Tibial artery (tissue), 4 donors: Measurements from ENCODE around the gene OR5K2.

Experiments used
- DNase-seq, 2 donors: peaks; one replicate each; pipeline ENCODE4 v3.0.0-alpha.2; 2019
- H3K27ac ChIP-seq, 2 donors: fragments of 200-600 bp; sonication (generic) in 1 of 2; 1 replicate in 1 of 2; 2 replicates in 1 of 2; pipeline ENCODE4 v1.5.1; 2018 to 2019; ENCODE audit warnings: mild to moderate bottlenecking in 1 of 2
- H3K27me3 ChIP-seq, 2 donors: fragments of 200-600 bp; sonication (generic) in 1 of 2; one replicate each; pipeline versions ENCODE4 v1.5.1 to v1.6.0; 2016 to 2019
- H3K36me3 ChIP-seq, 3 donors: fragments of 200-600 bp; sonication (generic) in 2 of 3; one replicate each; pipeline ENCODE4 v1.5.1; 2016 to 2019; ENCODE audit warnings: mild to moderate bottlenecking in 2 of 3
- H3K4me1 ChIP-seq, 4 donors: fragments of 200-600 bp; sonication (generic) in 2 of 4; 1 replicate in 3 of 4; 2 replicates in 1 of 4; pipeline ENCODE4 v1.5.1; 2016 to 2019
- H3K4me3 ChIP-seq, 2 donors: fragments of 200-600 bp; sonication (generic) in 1 of 2; 1 replicate in 1 of 2; 2 replicates in 1 of 2; pipeline ENCODE4 v1.5.1; 2018 to 2019; ENCODE audit warnings: mild to moderate bottlenecking in 2 of 2
- H3K9me3 ChIP-seq, 3 donors: fragments of 200-600 bp; sonication (generic) in 1 of 3; one replicate each; pipeline ENCODE4 v1.5.1; 2016 to 2019
- CTCF ChIP-seq, 2 experiments: fragments of 200-600 bp in 1 of 2; fragments of 450-650 bp in 1 of 2; IDR thresholded peaks; one replicate each; pipeline ENCODE4 v1.5.1; 2017 to 2019; ENCODE audit warnings: antibody characterized with exemption in 2 of 2, mild to moderate bottlenecking in 1 of 2, moderate library complexity in 1 of 2
- intact Hi-C: fragments of 100-400 bp; cut with DNase I; formaldehyde crosslinking; loops from one replicate; pipeline ENCODE4 v1.15.0; 2023; ENCODE audit warnings: low total_unique reads

The OR5K2 gene

DNA sequence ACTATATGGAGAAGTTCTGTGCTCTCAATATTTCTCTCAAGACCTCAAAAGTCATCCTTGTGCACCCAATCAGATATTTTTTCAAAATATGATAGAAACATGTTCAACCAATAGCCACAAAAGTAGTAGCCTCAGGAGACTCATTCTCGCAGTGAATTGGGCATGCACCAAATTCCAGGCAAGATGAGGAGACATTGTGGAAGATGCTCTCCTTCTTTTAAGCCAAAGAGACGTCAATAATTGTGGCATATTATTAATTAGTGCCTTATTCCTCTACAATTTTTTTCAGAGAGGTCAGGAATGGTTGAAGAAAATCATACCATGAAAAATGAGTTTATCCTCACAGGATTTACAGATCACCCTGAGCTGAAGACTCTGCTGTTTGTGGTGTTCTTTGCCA lies at the start of gene OR5K2:
TSS of gene OR5K2 (plus strand) at position 301 of the 400 bp plus-strand sequence. CDS start at position 301, 0 bp downstream.
- Histone ChIP-seq H3K9me3 (no peaks in the 10 kb centered on the region), H3K27me3 (no peaks in the 10 kb centered on the region), H3K36me3 (no peaks in the 10 kb centered on the region), H3K27ac (no peak within 1 kb of the TSS), H3K4me3 (no peak within 1 kb of the TSS), H3K4me1 (no peaks in the 10 kb centered on the region)
- TF ChIP-seq CTCF (IDR thresholded peaks at IDR 0.05), result no peak
- intact Hi-C loops, result no loop called here
- no peak for DNase-seq

DNA sequence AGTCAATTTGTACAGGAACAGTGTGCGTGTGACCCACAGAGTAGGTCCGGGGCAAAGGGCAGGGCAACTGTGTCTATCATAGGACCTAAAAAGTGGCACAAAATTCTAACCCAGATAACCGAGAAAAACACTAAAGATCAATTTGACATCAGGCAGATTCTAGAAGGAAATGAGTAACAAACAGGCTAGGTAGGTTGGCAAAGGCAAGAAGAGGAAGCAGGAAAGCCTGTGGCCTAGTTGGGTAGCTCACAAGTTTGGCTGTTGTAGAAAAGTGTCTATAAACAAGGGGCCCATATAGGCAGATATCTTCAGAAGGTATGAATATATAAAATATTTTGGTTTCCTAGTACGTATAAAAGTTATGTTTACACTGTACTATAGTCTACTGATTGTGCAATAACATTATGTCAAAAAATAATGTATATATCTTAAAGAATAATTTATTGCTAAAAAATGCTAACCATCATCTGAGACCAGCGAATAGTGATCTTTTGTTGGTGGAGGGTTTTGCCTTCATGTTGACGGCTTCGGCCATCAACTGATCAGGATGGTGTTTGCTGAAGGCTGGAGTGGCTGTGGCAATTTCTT lies 47.8 kb upstream of the OR5K2 start:
- TF ChIP-seq CTCF (IDR thresholded peaks at IDR 0.05), result no peak
- Histone ChIP-seq H3K27me3 (no peaks in the 10 kb centered on the region), H3K27ac (no peak overlapping the region), H3K4me3 (no peak overlapping the region), H3K36me3 (no peaks in the 10 kb centered on the region), H3K4me1 (no peaks in the 10 kb centered on the region), H3K9me3 (no peaks in the 10 kb centered on the region)
- DNase-seq, result no peak
- intact Hi-C loops, result no loop called here

- intact Hi-C loops, result no loop called here
- Histone ChIP-seq H3K27me3 (no peaks in the 10 kb centered on the region), H3K4me3 (no peak overlapping the region), H3K4me1 (no peaks in the 10 kb centered on the region), H3K9me3 (no peaks in the 10 kb centered on the region), H3K27ac (no peak overlapping the region), H3K36me3 (no peaks in the 10 kb centered on the region)
- TF ChIP-seq CTCF (IDR thresholded peaks at IDR 0.05), result no peak
- DNase-seq, result no peak
Measured at GRCh38 chr3:98450372-98450771, 47.1 kb upstream of the OR5K2 start.

DNA sequence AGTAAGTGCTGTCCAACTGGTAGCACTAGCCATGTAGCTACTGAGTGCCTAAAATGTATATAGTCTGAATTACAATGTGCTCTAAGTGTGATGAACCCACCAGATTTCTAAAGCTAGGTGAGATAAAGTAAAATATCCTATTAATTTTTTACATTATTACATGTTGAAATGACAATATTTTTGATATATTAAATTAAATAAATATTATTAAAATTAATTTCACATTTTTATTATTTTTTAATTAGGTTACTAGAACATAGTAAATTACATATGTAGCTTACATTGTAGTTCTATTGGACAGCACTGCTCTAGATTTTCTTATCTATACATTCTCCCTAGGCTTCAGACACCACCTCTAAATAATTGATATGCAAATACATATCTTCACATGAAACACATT lies 43.7 kb upstream of the OR5K2 start:
- Histone ChIP-seq H3K9me3 (peaks cover 0 to 5% (median 0%) of the 10 kb centered on the region in 3 donors), H3K36me3 (no peaks in the 10 kb centered on the region), H3K27me3 (no peaks in the 10 kb centered on the region), H3K27ac (no peak overlapping the region), H3K4me1 (no peaks in the 10 kb centered on the region), H3K4me3 (no peak overlapping the region)
- no peak for TF ChIP-seq CTCF (IDR thresholded peaks at IDR 0.05)
- no peak for DNase-seq
- intact Hi-C loops, result no loop called here

GRCh38 chr3:98454929-98455328 lies 42.6 kb upstream of the OR5K2 start:
- DNase-seq, result no peak
- Histone ChIP-seq H3K4me1 (no peaks in the 10 kb centered on the region), H3K9me3 (peaks cover 0 to 5% (median 0%) of the 10 kb centered on the region in 3 donors), H3K27me3 (no peaks in the 10 kb centered on the region), H3K36me3 (no peaks in the 10 kb centered on the region), H3K4me3 (no peak overlapping the region), H3K27ac (no peak overlapping the region)
- no peak for TF ChIP-seq CTCF (IDR thresholded peaks at IDR 0.05)
- intact Hi-C loops, result no loop called here

- intact Hi-C loops, result no loop called here
- no peaks in the 10 kb centered on the region for H3K36me3 ChIP-seq
- H3K4me3 ChIP-seq, result no peak overlapping the region
- no peaks in the 10 kb centered on the region for H3K27me3 ChIP-seq
- DNase-seq, result no peak
- H3K9me3 ChIP-seq, result peaks cover 0 to 18% (median 9%) of the 10 kb centered on the region in 3 donors
- H3K27ac ChIP-seq, result no peak overlapping the region
- TF ChIP-seq CTCF (IDR thresholded peaks at IDR 0.05), result no peak
- no peaks in the 10 kb centered on the region for H3K4me1 ChIP-seq
Measured at GRCh38 chr3:98457543-98457942, 39.9 kb upstream of the OR5K2 start.
